GM12891 (cell line): Measurements from ENCODE around the gene FILIP1L.
A peak's percentile ranks its signal among the peaks of the same experiment; 100 is the strongest.

Experiments used
- DNase-seq: peaks from one replicate; pipeline ENCODE4 v3.0.0; 2011; ENCODE audit warnings: low spot score; ENCODE audit not compliant: insufficient read length
- FAIRE-seq: peaks from 2 replicates; lab custom pipeline; 2011; peaks lifted over from hg19 to GRCh38; lab: Jason Lieb, UNC
- PAX5 ChIP-seq: IDR thresholded peaks from 2 replicates; pipeline ENCODE4 v1.6.1; 2011; ENCODE audit warnings: low read length, moderate library complexity, mild to moderate bottlenecking; ENCODE audit not compliant: insufficient read depth, severe bottlenecking
- POLR2A ChIP-seq: IDR thresholded peaks from 2 replicates; pipeline ENCODE4 v1.6.1; 2011; ENCODE audit warnings: low read depth, low read length, control low read depth
- POLR2AphosphoS5 ChIP-seq: IDR thresholded peaks from 2 replicates; pipeline ENCODE4 v1.6.1; 2011; ENCODE audit warnings: low read depth, low read length, control low read depth
- POU2F2 ChIP-seq: IDR thresholded peaks from 2 replicates; pipeline ENCODE4 v1.6.1; 2011; ENCODE audit warnings: low read depth, mild to moderate bottlenecking, control low read depth, low read length, moderate library complexity
- SPI1 ChIP-seq: IDR thresholded peaks from 2 replicates; pipeline ENCODE4 v1.6.1; 2011; ENCODE audit warnings: low read depth, low read length, control low read depth
- TAF1 ChIP-seq: IDR thresholded peaks from 2 replicates; pipeline ENCODE4 v1.6.1; 2011; ENCODE audit warnings: low read depth, low read length, control low read depth

FILIP1L gene

GRCh38 chr3:100110162-100110561, 4.1 kb downstream of the FILIP1L start:
- DNase-seq (no peak), FAIRE-seq (no peak)
- no peak for TF ChIP-seq SPI1
- no peak for TF ChIP-seq PAX5
- TF ChIP-seq POLR2A = no peak
- no peak for TF ChIP-seq POU2F2
- no peak for TF ChIP-seq POLR2AphosphoS5
- no peak for TF ChIP-seq TAF1

GRCh38 chr3:100108464-100109079, 5.7 kb downstream of the FILIP1L start:
- FAIRE-seq = no peak

GRCh38 chr3:100107221-100107814, 7.0 kb downstream of the FILIP1L start:
- no peak for FAIRE-seq
- TF ChIP-seq SPI1 = no peak

More at GRCh38 chr3:100108464-100109079, 5.7 kb downstream of the FILIP1L start:
- no peak for DNase-seq
- no peak for TF ChIP-seq POLR2AphosphoS5

GRCh38 chr3:100106531-100107141, 7.7 kb downstream of the FILIP1L start:
- peak; percentile 47 for FAIRE-seq
- TF ChIP-seq POLR2A = no peak
- no peak for TF ChIP-seq PAX5
- TF ChIP-seq SPI1 = no peak
- no peak for TF ChIP-seq TAF1
- no peak for TF ChIP-seq POLR2AphosphoS5
- no peak for TF ChIP-seq POU2F2
- no peak for DNase-seq

More at GRCh38 chr3:100107221-100107814, 7.0 kb downstream of the FILIP1L start:
- no peak for DNase-seq

GRCh38 chr3:100106094-100106493, 8.2 kb downstream of the FILIP1L start:
- FAIRE-seq (peak; percentile 38), DNase-seq (no peak)

GRCh38 chr3:100105501-100105900, 8.8 kb downstream of the FILIP1L start:
- TF ChIP-seq POU2F2 (no peak), PAX5 (no peak), POLR2AphosphoS5 (no peak), POLR2A (no peak), SPI1 (no peak), TAF1 (no peak)
- FAIRE-seq = peak; percentile 63
- DNase-seq = no peak

More at GRCh38 chr3:100106094-100106493, 8.2 kb downstream of the FILIP1L start:
- TF ChIP-seq POU2F2 (no peak), PAX5 (no peak), POLR2AphosphoS5 (no peak), POLR2A (no peak), TAF1 (no peak), SPI1 (no peak)

- no peak for DNase-seq
- FAIRE-seq = no peak
- no peak for TF ChIP-seq POLR2A
- TF ChIP-seq PAX5 = no peak
- TF ChIP-seq SPI1 = no peak
- TF ChIP-seq TAF1 = no peak
- TF ChIP-seq POLR2AphosphoS5 = no peak
- TF ChIP-seq POU2F2 = no peak
Observed at GRCh38 chr3:100104817-100105413, 9.4 kb downstream of the FILIP1L start.

- TF ChIP-seq POLR2AphosphoS5 = no peak
- TF ChIP-seq PAX5 = no peak
- no peak for TF ChIP-seq POU2F2
- TF ChIP-seq SPI1 = no peak
- no peak for TF ChIP-seq TAF1
- TF ChIP-seq POLR2A = no peak
- DNase-seq = no peak
Observed at GRCh38 chr3:100104442-100104798, 9.9 kb downstream of the FILIP1L start.

GRCh38 chr3:100103558-100104441, 10.5 kb downstream of the FILIP1L start:
- no peak for DNase-seq
- TF ChIP-seq POU2F2 = no peak
- TF ChIP-seq POLR2AphosphoS5 = no peak
- no peak for TF ChIP-seq SPI1
- TF ChIP-seq POLR2A = no peak
- TF ChIP-seq PAX5 = no peak
- TF ChIP-seq TAF1 = no peak
- no peak for FAIRE-seq

More at GRCh38 chr3:100104442-100104798, 9.9 kb downstream of the FILIP1L start:
- FAIRE-seq = peak; percentile 82
